Measurements from ENCODE around the gene SEMA6A.

SEMA6A gene

DNA sequence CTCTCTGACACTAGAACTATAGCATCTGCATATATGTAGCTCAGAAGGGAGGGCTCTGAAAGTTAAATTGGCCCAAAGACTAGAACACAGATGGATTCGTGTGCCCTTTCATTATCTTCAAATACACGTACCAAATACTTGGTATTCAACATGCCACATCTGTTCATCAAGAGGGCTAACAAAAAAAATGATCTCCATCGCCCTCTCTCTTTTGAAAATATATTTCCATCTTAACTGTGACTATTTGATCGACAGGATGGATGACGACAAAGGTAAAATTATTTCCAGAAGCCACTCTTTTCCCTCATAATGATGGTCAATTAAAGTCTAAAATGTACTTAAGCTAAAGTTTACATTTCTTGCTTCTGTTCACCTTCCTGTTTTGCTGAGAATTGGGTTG is 77.0 kb downstream of the SEMA6A start:
- DNase-seq (ENCODE audit: low read depth in 1 of 2, low spot score in 1 of 2), result no peak

GRCh38 chr5:116495786-116496357 is 78.8 kb downstream of the SEMA6A start:
- no peak for DNase-seq (ENCODE audit: low read depth in 1 of 2, low spot score in 1 of 2)

DNA sequence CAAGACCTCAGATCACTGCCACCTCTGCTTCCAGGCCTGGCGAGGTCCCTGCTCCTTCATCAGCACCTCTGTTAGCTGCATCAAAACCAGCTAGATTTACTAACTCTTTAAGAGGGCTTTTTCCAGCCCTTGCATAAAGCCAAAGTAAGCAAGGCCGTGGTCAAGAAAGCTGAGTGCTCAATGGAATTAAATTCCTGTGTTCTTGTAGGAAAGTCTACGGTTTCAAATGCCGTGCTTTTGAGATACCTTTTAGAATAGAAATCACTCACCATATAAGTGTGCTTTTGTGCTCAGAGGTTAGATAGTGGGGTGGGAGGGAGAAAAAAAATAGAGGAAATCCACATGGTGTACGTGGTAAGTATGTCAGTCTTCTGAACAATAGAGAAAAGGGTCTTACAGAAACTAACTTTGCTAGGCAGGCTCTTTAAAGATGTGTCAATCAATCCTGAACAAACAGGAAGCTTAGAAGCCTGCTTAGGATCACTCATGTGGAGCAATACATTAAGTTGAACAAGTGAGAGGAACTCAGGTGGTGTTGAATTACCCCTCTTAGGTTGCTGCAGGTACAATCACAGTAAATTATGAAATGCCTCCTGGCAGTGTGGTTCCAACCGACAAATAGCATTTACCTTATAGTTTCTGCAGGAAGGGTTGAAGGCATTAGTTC is 79.7 kb downstream of the SEMA6A start:
- no peak for DNase-seq (ENCODE audit: low read depth in 1 of 2, low spot score in 1 of 2)

DNA sequence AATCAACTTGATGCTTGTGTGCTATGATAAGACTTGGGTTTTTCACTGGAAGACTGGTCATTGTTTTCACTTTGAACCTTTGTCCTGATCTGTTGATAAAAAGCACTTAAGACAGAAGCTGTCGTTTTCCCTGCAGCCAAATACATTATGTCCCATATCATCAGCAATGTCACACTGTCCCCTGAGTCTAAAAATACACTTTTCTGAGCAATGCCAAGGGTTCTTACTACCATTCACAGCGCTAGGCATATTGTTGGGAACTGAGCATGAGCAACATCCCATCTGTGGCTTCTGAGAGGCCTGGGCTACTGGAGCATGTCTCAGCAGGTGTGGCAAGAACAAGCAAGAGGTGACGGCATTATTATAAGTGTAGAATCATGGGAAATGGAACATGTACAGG is 81.8 kb downstream of the SEMA6A start:
- DNase-seq (ENCODE audit: low read depth in 1 of 2, low spot score in 1 of 2), result no peak

- no peak for DNase-seq (ENCODE audit: low read depth in 1 of 2, low spot score in 1 of 2)
Observed at GRCh38 chr5:116492016-116492623, 82.5 kb downstream of the SEMA6A start.

- DNase-seq (ENCODE audit: low read depth in 1 of 2, low spot score in 1 of 2), result no peak
Observed at GRCh38 chr5:116488356-116489041, 86.1 kb downstream of the SEMA6A start.

DNA sequence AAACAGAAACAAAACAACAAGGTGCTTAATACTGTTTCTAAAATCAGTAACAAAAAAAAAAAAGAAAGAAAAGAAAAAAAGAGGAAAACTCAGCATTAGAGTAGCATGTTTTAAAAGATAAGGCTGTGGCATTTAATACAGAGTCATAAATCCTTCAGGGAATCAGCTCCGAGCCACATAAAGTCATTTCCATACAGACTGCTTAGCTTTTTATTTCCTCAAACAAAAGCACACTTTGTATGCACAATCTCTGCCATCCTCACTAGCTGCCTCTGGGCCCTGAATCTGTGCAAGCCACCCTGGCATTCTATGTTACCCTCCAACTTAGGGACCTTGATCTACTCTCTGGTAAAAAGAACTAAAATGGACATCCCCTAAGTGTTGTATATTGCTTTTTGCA is 87.6 kb downstream of the SEMA6A start:
- DNase-seq (ENCODE audit: low read depth in 1 of 2, low spot score in 1 of 2), result no peak

GRCh38 chr5:116486588-116486987 is 88.0 kb downstream of the SEMA6A start:
- no peak for DNase-seq (ENCODE audit: low read depth in 1 of 2, low spot score in 1 of 2)

DNA sequence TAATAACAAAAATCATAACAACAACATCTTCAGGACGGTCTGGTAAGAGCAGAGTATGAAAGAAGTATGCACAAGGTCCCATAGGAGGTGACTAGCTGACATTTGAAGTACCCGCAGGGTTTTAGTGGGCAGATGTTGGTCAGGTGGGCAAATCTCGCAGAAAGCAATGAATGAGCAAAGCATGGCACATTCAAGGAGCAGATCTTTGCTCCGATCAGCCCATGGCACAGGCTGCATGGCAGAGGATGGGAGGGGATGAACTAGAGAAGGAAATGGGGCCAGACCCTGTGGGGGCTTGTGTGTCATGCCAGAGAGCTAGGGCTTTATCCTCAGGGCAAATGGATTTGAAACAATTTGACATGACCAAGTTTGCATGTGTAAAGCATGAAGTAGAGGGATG is 90.0 kb downstream of the SEMA6A start:
- no peak for DNase-seq (ENCODE audit: low read depth in 1 of 2, low spot score in 1 of 2)

GRCh38 chr5:116482394-116482793 is 92.2 kb downstream of the SEMA6A start:
- no peak for DNase-seq (ENCODE audit: low read depth in 1 of 2, low spot score in 1 of 2)

- no peak for DNase-seq (ENCODE audit: low read depth in 1 of 2, low spot score in 1 of 2)
Observed at GRCh38 chr5:116480894-116481510, 93.6 kb downstream of the SEMA6A start.

- DNase-seq (ENCODE audit: low read depth in 1 of 2, low spot score in 1 of 2), result no peak
Observed at GRCh38 chr5:116479776-116480675, 94.6 kb downstream of the SEMA6A start.

GRCh38 chr5:116478491-116478890 is 96.1 kb downstream of the SEMA6A start:
- no peak for DNase-seq (ENCODE audit: low read depth in 1 of 2, low spot score in 1 of 2)

DNA sequence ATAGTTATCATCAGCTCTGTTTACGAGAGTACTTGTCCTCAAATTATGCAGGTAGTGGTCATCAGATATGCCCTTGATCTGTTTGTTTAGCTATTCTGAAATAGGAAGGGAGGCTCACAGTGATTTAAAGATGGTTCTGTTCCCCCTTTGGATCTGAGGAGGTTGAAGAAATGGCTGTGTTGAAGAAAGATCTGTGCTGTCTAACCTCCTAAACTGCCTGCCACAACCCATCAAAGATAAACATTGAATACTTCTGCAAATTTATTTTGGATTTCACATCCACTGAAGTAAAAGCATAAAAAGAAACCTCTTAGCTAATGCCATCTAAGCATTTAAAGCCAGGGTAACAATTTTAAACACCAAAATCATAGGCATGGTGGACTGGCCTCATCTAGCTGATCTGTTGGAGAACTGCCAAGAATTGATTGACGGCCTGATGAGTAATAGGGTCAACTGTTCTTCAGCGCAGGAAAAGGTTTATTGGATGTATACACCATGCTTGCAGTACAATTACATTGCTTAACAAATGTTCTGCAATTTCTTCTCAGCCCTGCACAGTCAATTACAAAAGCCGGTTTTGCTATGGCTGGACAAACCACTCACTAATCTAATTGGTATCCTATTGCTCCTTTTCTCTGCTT is 97.6 kb downstream of the SEMA6A start:
- DNase-seq (ENCODE audit: low read depth in 1 of 2, low spot score in 1 of 2), result no peak

- no peak for DNase-seq (ENCODE audit: low read depth in 1 of 2, low spot score in 1 of 2)
Observed at GRCh38 chr5:116475338-116475737, 99.3 kb downstream of the SEMA6A start.

DNA sequence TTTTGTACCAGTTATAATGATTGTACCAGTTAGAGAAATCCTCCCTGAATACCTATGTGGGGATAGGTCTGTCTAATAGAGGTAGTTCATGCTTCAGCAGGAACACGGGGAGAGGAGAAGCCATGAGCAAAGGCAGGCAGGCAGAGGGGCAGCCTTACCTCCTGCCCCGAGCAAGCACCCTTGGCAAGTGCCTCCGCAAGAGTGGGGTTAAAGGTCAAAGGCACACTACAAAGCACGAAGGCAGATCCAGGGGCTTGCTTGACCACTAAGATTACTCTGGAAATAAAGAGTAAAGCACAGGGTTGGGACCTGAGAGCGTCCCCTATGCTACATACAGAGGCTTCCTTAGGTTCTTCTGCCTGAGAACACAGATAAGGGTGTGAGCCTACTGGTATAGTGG is 100.9 kb downstream of the SEMA6A start:
- no peak for DNase-seq (ENCODE audit: low read depth in 1 of 2, low spot score in 1 of 2)

- no peak for DNase-seq (ENCODE audit: low read depth in 1 of 2, low spot score in 1 of 2)
Observed at GRCh38 chr5:116472274-116472673, 102.3 kb downstream of the SEMA6A start.

DNA sequence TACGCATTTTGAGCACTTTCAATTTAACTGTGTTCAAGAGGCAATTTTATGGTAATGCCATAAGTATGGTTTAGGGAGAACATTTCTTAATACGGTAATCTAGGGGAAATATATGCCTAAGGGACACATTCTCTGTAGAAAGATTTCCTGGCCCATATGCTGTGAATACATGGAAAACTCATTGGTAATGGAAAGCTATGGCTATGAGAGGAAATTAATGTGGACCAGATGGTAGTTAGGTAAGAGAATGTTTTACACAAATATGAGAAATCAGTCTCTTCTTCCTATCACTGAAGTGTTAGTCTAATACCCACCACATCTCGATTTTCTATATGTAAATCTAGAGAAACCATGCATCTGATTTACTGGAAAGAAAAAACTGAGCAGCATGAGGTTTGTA is 105.0 kb downstream of the SEMA6A start:
- DNase-seq (ENCODE audit: low read depth in 1 of 2, low spot score in 1 of 2), result no peak

DNA sequence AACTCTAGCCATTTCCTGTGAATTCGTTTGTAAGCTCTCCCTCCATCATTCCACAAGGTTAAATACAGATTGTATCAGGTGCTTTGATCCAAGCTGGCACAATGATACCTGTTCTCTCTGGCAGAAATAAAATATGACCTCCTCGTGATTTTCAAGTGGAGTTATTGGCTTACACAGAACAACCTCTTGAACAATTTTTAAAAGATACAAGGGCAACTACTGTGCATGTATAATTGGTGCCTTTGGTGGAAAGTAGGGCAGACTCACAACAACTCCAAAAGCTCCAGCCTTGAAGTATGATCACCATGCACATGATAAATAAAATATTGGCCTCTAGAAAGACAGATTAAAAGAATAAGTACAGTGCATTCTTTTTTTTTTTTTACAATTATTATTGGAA is 106.0 kb downstream of the SEMA6A start:
- DNase-seq (ENCODE audit: low read depth in 1 of 2, low spot score in 1 of 2), result no peak

DNA sequence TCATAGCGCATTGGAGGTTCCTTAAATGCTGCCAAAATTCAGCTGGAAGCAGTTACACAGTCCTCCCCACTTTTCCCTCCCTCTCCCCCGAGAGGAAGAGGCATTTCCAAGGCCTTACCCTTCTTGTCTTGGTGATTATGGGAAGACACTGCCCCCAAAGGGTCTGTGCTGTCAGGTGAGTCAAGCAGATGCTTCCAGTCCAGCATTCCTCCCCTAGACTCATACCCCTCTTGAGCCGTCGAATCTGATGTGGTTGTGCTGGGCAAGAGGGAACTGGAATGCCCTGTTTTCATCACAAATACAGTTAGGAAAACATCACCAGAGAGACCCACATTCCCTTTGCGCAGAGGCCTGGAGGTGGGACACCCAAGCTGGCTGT is 107.2 kb downstream of the SEMA6A start:
- DNase-seq (ENCODE audit: low read depth in 1 of 2, low spot score in 1 of 2), result no peak
